ENCODE data around the gene HBS1L.

DNA sequence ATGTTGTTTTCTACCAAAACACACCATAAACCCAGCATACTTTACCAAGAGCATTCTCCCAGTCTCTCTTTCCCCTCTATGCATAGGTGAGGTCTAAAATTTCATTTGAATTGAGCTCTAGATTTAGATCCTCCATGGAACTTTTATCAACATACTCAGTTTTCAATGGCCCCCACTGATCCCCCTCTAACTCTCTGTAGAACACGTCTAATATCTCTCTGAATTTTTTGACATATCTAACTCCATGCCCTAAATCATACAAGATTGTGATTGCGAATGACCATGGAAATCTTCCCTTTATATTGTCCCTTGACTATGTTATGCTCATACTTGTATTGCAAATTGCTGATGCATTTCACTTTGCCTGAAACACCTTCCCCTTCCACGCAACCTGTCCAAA lies 38.1 kb upstream of the HBS1L start:
- TF ChIP-seq, protein P1, sequence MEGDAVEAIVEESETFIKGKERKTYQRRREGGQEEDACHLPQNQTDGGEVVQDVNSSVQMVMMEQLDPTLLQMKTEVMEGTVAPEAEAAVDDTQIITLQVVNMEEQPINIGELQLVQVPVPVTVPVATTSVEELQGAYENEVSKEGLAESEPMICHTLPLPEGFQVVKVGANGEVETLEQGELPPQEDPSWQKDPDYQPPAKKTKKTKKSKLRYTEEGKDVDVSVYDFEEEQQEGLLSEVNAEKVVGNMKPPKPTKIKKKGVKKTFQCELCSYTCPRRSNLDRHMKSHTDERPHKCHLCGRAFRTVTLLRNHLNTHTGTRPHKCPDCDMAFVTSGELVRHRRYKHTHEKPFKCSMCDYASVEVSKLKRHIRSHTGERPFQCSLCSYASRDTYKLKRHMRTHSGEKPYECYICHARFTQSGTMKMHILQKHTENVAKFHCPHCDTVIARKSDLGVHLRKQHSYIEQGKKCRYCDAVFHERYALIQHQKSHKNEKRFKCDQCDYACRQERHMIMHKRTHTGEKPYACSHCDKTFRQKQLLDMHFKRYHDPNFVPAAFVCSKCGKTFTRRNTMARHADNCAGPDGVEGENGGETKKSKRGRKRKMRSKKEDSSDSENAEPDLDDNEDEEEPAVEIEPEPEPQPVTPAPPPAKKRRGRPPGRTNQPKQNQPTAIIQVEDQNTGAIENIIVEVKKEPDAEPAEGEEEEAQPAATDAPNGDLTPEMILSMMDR (IDR thresholded peaks at IDR 0.05), result no peak
- no peak for TF ChIP-seq POLR2A (IDR thresholded peaks at IDR 0.05)
